ENCODE data around the gene PIK3CB. TPM values are rescaled to one million over a fixed set of nuclear protein-coding genes. Genes with fewer than 3 reads are reported as not detected.
"Not testable (repeated sequence)": the region's sequence is repeated elsewhere in the genome, so short reads cannot be mapped to it uniquely, and the experiment has no call there.

The PIK3CB gene
- total and polyA plus RNA-seq, 10 of the 15 experiments (the other 5 are each of a cell fraction or from before 2014, with no cell fraction given): 5.0 to 18.4 (median 10.4) TPM

DNA sequence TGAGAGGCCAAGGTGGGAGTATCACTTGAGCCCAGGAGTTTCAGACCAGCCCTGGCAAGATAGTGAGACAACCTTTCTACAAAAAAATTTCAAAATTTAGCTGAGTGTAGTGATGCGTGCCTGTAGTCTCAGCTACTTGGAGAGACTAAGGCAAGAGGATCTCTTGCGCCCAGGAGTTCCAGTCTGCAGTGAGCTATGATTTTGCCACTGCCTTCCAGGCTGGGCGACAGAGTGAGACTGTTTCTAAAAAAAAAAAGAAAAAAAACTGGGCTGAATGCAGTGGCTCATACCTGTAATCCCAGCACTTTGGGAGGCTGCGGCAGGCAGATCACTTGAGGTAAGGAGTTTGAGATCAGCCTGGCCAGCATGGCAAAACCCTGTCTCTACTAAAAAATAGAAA, 14.0 kb upstream of the PIK3CB start:
- ChIA-PET SMC1A (ENCODE audit: uncharacterized antibody, unreplicated experiment) (interaction anchor here (1.2 kb wide), 1 partner anchor 15 kb away, joined by 6 read pairs; no protein-coding TSS in a partner anchor), RAD21 (ENCODE audit: unreplicated experiment) (no interaction called here), CTCF (no interaction called here), POLR2A (interaction anchor here (0.7 kb wide), 1 partner anchor 25 kb away, joined by 4 read pairs; no protein-coding TSS in a partner anchor)
- Histone ChIP-seq H3K9me3 (replicated peaks; ENCODE audit: control insufficient read depth, insufficient read depth, low read length) (no peaks in the 10 kb centered on the region; the same call in 1 of the 3 replicates), H3K4me1 (ENCODE audit: control insufficient read depth, insufficient read depth, low read length) (no peaks in the 10 kb centered on the region), H3K4me2 (ENCODE audit: control insufficient read depth, insufficient read depth) (no peak overlapping the region), H3K79me2 (ENCODE audit: control insufficient read depth, insufficient read depth, low read length) (no peaks in the 10 kb centered on the region), H3K9ac (ENCODE audit: control insufficient read depth, insufficient read depth, low read length) (no peak overlapping the region), H3K27me3 (replicated peaks in 1 of 2; ENCODE audit: control insufficient read depth in 2 of 2, insufficient read depth in 2 of 2, low read length in 1 of 2) (no peaks in the 10 kb centered on the region), H3K4me3 (no peak overlapping the region), H3K36me3 (ENCODE audit: control insufficient read depth in 2 of 2, insufficient read depth in 2 of 2, low read length in 1 of 2) (no peaks in the 10 kb centered on the region), H3K27ac (ENCODE audit: control insufficient read depth, insufficient read depth) (no peak overlapping the region), H2AFZ (ENCODE audit: control insufficient read depth, low read depth, low read length) (no peak overlapping the region), H4K20me1 (ENCODE audit: control insufficient read depth, insufficient read depth) (no peaks in the 10 kb centered on the region)
- no peak for TF ChIP-seq KDM1A (IDR thresholded peaks at IDR 0.05; ENCODE audit: borderline replicate concordance)
- TF ChIP-seq RFX5 (IDR thresholded peaks at IDR 0.05; ENCODE audit: low read depth, low read length): no peak
- TF ChIP-seq, protein P1, sequence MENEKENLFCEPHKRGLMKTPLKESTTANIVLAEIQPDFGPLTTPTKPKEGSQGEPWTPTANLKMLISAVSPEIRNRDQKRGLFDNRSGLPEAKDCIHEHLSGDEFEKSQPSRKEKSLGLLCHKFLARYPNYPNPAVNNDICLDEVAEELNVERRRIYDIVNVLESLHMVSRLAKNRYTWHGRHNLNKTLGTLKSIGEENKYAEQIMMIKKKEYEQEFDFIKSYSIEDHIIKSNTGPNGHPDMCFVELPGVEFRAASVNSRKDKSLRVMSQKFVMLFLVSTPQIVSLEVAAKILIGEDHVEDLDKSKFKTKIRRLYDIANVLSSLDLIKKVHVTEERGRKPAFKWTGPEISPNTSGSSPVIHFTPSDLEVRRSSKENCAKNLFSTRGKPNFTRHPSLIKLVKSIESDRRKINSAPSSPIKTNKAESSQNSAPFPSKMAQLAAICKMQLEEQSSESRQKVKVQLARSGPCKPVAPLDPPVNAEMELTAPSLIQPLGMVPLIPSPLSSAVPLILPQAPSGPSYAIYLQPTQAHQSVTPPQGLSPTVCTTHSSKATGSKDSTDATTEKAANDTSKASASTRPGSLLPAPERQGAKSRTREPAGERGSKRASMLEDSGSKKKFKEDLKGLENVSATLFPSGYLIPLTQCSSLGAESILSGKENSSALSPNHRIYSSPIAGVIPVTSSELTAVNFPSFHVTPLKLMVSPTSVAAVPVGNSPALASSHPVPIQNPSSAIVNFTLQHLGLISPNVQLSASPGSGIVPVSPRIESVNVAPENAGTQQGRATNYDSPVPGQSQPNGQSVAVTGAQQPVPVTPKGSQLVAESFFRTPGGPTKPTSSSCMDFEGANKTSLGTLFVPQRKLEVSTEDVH (IDR thresholded peaks at IDR 0.05; ENCODE audit: low read depth, partially characterized antibody): no peak
- no peak for DNase-seq (ENCODE audit: low read depth, low spot score)
- no peak for ATAC-seq
- no peak for FAIRE-seq
- in situ Hi-C loops (cut with MboI) (no loop called here), intact Hi-C loops (cut with micrococcal nuclease; ENCODE audit: unreplicated experiment) (no loop called here)
- BruUV-seq (replicated peaks): no TSS peak
- WGBS (ENCODE audit: insufficient coverage, insufficient replicate concordance, low lambda C conversion rate, missing lambda C conversion rate): 78% methylated on average over 4 of the region's 4 CpGs

DNA sequence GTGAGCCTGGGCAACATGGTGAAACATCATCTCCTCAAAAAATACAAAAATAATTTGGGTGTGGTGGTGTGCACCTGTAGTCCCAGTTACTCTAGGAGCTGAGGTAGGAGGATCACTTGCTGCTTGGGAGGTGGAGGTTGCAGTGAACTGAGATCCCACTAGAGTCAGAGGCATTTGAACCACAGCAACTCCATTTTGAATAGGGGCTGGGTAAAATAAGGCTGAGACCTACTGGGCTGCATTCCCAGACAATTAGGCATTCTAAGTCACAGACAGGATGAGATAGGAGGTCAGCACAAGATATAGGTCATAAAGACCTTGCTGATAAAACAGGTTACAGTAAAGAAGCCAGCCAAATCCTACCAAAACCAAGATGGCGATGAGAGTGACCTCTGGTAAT, 12.1 kb upstream of the PIK3CB start:
- BruUV-seq (replicated peaks); H3K9ac ChIP-seq (ENCODE audit: control insufficient read depth, insufficient read depth, low read length); intact Hi-C loops (cut with micrococcal nuclease; ENCODE audit: unreplicated experiment); H3K27ac ChIP-seq (ENCODE audit: control insufficient read depth, insufficient read depth); H3K9me3 ChIP-seq (replicated peaks; ENCODE audit: control insufficient read depth, insufficient read depth, low read length); CTCF ChIA-PET; RAD21 ChIA-PET (ENCODE audit: unreplicated experiment); H3K4me3 ChIP-seq; ATAC-seq; POLR2A ChIA-PET; H4K20me1 ChIP-seq (ENCODE audit: control insufficient read depth, insufficient read depth); H3K27me3 ChIP-seq (replicated peaks in 1 of 2; ENCODE audit: control insufficient read depth in 2 of 2, insufficient read depth in 2 of 2, low read length in 1 of 2); H3K36me3 ChIP-seq (ENCODE audit: control insufficient read depth in 2 of 2, insufficient read depth in 2 of 2, low read length in 1 of 2); in situ Hi-C loops (cut with MboI); H2AFZ ChIP-seq (ENCODE audit: control insufficient read depth, low read depth, low read length); DNase-seq (ENCODE audit: low read depth, low spot score); FAIRE-seq; H3K4me2 ChIP-seq (ENCODE audit: control insufficient read depth, insufficient read depth); H3K79me2 ChIP-seq (ENCODE audit: control insufficient read depth, insufficient read depth, low read length): not testable (repeated sequence)
- H3K4me1 ChIP-seq (ENCODE audit: control insufficient read depth, insufficient read depth, low read length): peaks cover 12% of the 10 kb centered on the region
- SMC1A ChIA-PET (ENCODE audit: uncharacterized antibody, unreplicated experiment): interaction anchor here (0.9 kb wide), 1 partner anchor 14 kb away, joined by 3 read pairs; no protein-coding TSS in a partner anchor
- WGBS (ENCODE audit: insufficient coverage, insufficient replicate concordance, low lambda C conversion rate, missing lambda C conversion rate): 96% methylated on average over 1 of the region's 1 CpG
